ENCODE data around the gene JCAD.

The JCAD gene

GRCh38 chr10:30056281-30056680, 3.1 kb downstream of the JCAD start:
- TF ChIP-seq EZH2 (IDR thresholded peaks at IDR 0.05): no peak
- TF ChIP-seq FOXP2 (optimal IDR thresholded peaks at IDR 0.05; ENCODE audit: control extremely low read depth, extremely low read length, insufficient read depth): no peak
- TF ChIP-seq POLR2AphosphoS5 (IDR thresholded peaks at IDR 0.05; ENCODE audit: borderline replicate concordance, low read depth, low read length): no peak
- H3K36me3 ChIP-seq (ENCODE audit: insufficient read depth, low read length): no peaks in the 10 kb centered on the region
- no peak for DNase-seq (ENCODE audit: low read depth, low spot score)
- no peaks in the 10 kb centered on the region for H3K9me3 ChIP-seq (ENCODE audit: low read depth, low read length)
- no peak overlapping the region for H3K9ac ChIP-seq (ENCODE audit: insufficient read length)
- no peak overlapping the region for H3K27ac ChIP-seq
- H3K4me3 ChIP-seq: no peak overlapping the region

DNA sequence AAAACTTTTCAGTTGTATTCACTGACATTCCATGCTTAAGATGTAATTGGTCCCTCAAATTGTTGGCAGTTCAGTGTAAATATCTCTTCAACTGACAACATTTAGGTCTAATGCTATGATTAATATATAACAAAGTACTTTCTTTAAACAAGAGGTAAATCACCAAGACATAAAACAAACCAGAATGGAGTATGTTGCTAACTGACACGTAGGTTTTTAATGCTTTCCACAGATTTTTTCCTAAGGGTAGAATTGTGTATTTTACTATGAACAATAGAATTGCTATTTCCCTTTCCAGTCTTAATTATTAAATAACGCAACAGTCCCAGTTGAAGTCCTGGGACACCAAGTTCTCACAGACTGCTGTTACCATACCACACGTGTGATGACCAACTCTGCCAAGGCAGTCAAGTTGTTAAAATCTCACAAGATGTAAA, 4.1 kb downstream of the JCAD start:
- no peak overlapping the region for H3K9ac ChIP-seq (ENCODE audit: insufficient read length)
- no peak overlapping the region for H3K27ac ChIP-seq
- TF ChIP-seq FOXP2 (optimal IDR thresholded peaks at IDR 0.05; ENCODE audit: control extremely low read depth, extremely low read length, insufficient read depth) (no peak), EZH2 (IDR thresholded peaks at IDR 0.05) (no peak), POLR2AphosphoS5 (IDR thresholded peaks at IDR 0.05; ENCODE audit: borderline replicate concordance, low read depth, low read length) (no peak)
- H3K36me3 ChIP-seq (ENCODE audit: insufficient read depth, low read length): no peaks in the 10 kb centered on the region
- no peak overlapping the region for H3K4me3 ChIP-seq
- H3K9me3 ChIP-seq (ENCODE audit: low read depth, low read length): no peaks in the 10 kb centered on the region
- DNase-seq (ENCODE audit: low read depth, low spot score): no peak

DNA sequence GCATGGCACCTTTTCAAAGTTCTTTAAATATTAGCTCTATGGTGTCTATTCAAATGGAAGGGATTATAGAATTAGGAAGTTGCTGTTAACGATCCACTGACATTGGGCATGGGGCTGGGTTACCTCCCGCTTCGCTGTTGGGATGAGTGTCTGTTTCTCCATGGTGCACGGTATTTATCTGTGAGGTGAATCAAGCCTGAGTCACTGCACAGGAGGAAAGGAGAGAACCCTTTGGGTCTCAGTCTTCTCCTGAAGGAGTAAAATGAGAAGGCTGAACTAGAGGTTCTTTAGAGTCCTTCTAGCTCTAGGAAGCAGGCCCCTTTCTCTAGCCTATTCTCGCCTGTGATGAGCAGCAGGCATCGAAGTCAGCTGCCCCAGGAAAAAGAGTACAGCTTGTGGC, 7.3 kb downstream of the JCAD start:
- no peaks in the 10 kb centered on the region; the same call in 1 of the 2 replicates for H3K36me3 ChIP-seq (ENCODE audit: insufficient read depth, low read length)
- H3K9me3 ChIP-seq (ENCODE audit: low read depth, low read length): no peaks in the 10 kb centered on the region
- H3K27ac ChIP-seq: no peak overlapping the region
- no peak overlapping the region for H3K4me3 ChIP-seq
- no peak for DNase-seq (ENCODE audit: low read depth, low spot score)
- no peak for TF ChIP-seq FOXP2 (optimal IDR thresholded peaks at IDR 0.05; ENCODE audit: control extremely low read depth, extremely low read length, insufficient read depth)
- no peak for TF ChIP-seq POLR2AphosphoS5 (IDR thresholded peaks at IDR 0.05; ENCODE audit: borderline replicate concordance, low read depth, low read length)
- TF ChIP-seq EZH2 (IDR thresholded peaks at IDR 0.05): no peak
- H3K9ac ChIP-seq (ENCODE audit: insufficient read length): no peak overlapping the region

DNA sequence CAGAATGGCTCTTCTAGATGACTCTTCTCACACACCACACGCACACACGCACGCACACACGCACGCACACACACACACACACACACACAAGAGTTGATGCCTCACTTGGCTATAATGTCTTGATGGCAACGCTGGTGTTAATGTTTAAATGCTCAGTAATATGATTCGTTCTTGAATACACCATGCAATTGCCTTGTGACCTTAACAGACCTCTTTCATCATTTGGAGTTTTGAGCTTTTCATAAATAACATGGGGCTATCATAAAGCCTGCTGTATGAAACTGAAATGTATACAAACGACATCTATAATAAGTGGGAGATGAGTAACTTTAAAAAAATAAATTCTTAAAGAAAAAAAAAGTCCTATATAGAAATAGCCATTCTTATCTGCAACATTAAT, 8.2 kb downstream of the JCAD start:
- Histone ChIP-seq H3K9me3 (ENCODE audit: low read depth, low read length) (no peaks in the 10 kb centered on the region), H3K4me3 (no peak overlapping the region), H3K9ac (ENCODE audit: insufficient read length) (no peak overlapping the region), H3K27ac (no peak overlapping the region), H3K36me3 (ENCODE audit: insufficient read depth, low read length) (no peaks in the 10 kb centered on the region; the same call in 1 of the 2 replicates)
- TF ChIP-seq FOXP2 (optimal IDR thresholded peaks at IDR 0.05; ENCODE audit: control extremely low read depth, extremely low read length, insufficient read depth) (no peak), POLR2AphosphoS5 (IDR thresholded peaks at IDR 0.05; ENCODE audit: borderline replicate concordance, low read depth, low read length) (no peak), EZH2 (IDR thresholded peaks at IDR 0.05) (no peak)
- DNase-seq (ENCODE audit: low read depth, low spot score): no peak

- H3K9ac ChIP-seq (ENCODE audit: insufficient read length): no peak overlapping the region
- no peak overlapping the region for H3K4me3 ChIP-seq
- no peaks in the 10 kb centered on the region; the same call in 1 of the 2 replicates for H3K36me3 ChIP-seq (ENCODE audit: insufficient read depth, low read length)
- no peak overlapping the region for H3K27ac ChIP-seq
- H3K9me3 ChIP-seq (ENCODE audit: low read depth, low read length): no peaks in the 10 kb centered on the region
- no peak for DNase-seq (ENCODE audit: low read depth, low spot score)
- TF ChIP-seq EZH2 (IDR thresholded peaks at IDR 0.05): no peak
- no peak for TF ChIP-seq POLR2AphosphoS5 (IDR thresholded peaks at IDR 0.05; ENCODE audit: borderline replicate concordance, low read depth, low read length)
- no peak for TF ChIP-seq FOXP2 (optimal IDR thresholded peaks at IDR 0.05; ENCODE audit: control extremely low read depth, extremely low read length, insufficient read depth)
Observed at GRCh38 chr10:30050411-30050810, 9.0 kb downstream of the JCAD start.

GRCh38 chr10:30048768-30049517, 10.4 kb downstream of the JCAD start:
- Histone ChIP-seq H3K4me3 (no peak overlapping the region), H3K36me3 (ENCODE audit: insufficient read depth, low read length) (no peaks in the 10 kb centered on the region; the same call in 1 of the 2 replicates), H3K9ac (ENCODE audit: insufficient read length) (no peak overlapping the region), H3K27ac (no peak overlapping the region), H3K9me3 (ENCODE audit: low read depth, low read length) (no peaks in the 10 kb centered on the region)
- TF ChIP-seq FOXP2 (optimal IDR thresholded peaks at IDR 0.05; ENCODE audit: control extremely low read depth, extremely low read length, insufficient read depth): no peak
- TF ChIP-seq EZH2 (IDR thresholded peaks at IDR 0.05): no peak
- TF ChIP-seq POLR2AphosphoS5 (IDR thresholded peaks at IDR 0.05; ENCODE audit: borderline replicate concordance, low read depth, low read length): no peak
- DNase-seq (ENCODE audit: low read depth, low spot score): no peak

DNA sequence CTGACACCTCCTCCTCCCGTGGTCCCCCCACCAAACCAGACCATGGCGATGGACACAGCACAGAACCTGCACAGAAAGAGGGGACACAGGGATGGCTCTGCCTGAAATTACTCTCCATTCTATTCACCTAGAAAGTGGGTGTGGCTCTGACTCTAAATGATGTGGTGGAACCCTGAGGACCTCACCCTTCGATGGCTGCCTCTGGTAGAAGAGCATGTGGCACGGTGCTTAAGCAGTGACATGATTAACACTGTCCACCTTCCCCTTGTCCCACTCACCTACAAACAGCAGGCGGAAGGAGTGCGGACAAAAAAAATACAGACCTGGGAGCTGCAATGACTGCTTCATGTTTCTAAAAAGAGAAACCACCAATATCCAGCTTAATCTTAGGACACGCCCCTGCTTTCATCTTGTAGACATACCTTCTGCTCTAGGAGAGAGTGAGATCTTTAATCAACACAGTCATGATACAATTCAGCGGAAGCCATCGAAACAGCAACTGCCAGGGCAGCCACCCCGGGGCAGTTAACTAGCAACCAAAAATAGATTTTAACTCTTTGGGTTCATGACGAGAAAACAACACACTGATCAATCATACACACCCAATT, 11.4 kb downstream of the JCAD start:
- Histone ChIP-seq H3K27ac (no peak overlapping the region), H3K4me3 (no peak overlapping the region), H3K36me3 (ENCODE audit: insufficient read depth, low read length) (no peaks in the 10 kb centered on the region; the same call in 1 of the 2 replicates), H3K9me3 (ENCODE audit: low read depth, low read length) (no peaks in the 10 kb centered on the region), H3K9ac (ENCODE audit: insufficient read length) (no peak overlapping the region)
- TF ChIP-seq POLR2AphosphoS5 (IDR thresholded peaks at IDR 0.05; ENCODE audit: borderline replicate concordance, low read depth, low read length) (no peak), FOXP2 (optimal IDR thresholded peaks at IDR 0.05; ENCODE audit: control extremely low read depth, extremely low read length, insufficient read depth) (no peak), EZH2 (IDR thresholded peaks at IDR 0.05) (no peak)
- no peak for DNase-seq (ENCODE audit: low read depth, low spot score)

DNA sequence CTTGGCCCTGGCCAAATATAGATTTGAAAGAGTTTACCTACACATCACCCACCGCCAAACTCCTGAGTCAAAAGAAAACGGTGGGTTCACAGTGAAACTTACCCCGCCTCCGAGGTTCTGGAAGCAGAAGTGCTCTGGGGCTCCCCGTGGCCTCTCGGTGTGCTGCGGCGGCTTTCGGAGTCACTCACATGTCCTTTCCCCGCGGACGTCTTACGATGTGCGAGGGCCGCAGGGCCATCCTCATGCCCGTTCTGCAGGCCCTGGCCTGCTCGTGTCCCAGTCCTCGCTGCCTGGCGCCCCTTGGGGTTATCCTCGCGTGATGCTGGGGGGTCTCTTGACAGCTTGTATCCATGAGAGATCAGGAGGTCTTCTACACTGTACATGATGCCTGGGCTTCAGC, 12.0 kb downstream of the JCAD start:
- no peak overlapping the region for H3K4me3 ChIP-seq
- TF ChIP-seq EZH2 (IDR thresholded peaks at IDR 0.05) (no peak), FOXP2 (optimal IDR thresholded peaks at IDR 0.05; ENCODE audit: control extremely low read depth, extremely low read length, insufficient read depth) (no peak), POLR2AphosphoS5 (IDR thresholded peaks at IDR 0.05; ENCODE audit: borderline replicate concordance, low read depth, low read length) (no peak)
- H3K9me3 ChIP-seq (ENCODE audit: low read depth, low read length): no peaks in the 10 kb centered on the region
- H3K9ac ChIP-seq (ENCODE audit: insufficient read length): no peak overlapping the region
- H3K27ac ChIP-seq: no peak overlapping the region
- DNase-seq (ENCODE audit: low read depth, low spot score): no peak
- H3K36me3 ChIP-seq (ENCODE audit: insufficient read depth, low read length): no peaks in the 10 kb centered on the region; the same call in 1 of the 2 replicates

Measured in SK-N-MC (cell line).